ENCODE measurements around the gene DEFB127. TPM values are rescaled to one million over a fixed set of nuclear protein-coding genes. Genes with fewer than 3 reads are reported as not detected.
"Not testable (repeated sequence)": the region's sequence is repeated elsewhere in the genome, so short reads cannot be mapped to it uniquely, and the experiment has no call there.

DEFB127 gene
- total RNA-seq, 3 donors from 2014 or later, result not detected

GRCh38 chr20:189611-190010, 32.4 kb downstream of the DEFB127 start, which contains the start of gene DEFB128:
Gene DEFB128 (minus strand): TSS chr20:189711. CDS start chr20:189623, 88 bp downstream.
- no peaks in the 10 kb centered on the region for H3K4me1 ChIP-seq (ENCODE audit: low read depth)
- no peaks in the 10 kb centered on the region for H3K36me3 ChIP-seq (ENCODE audit: low read depth)
- ATAC-seq (no peak), DNase-seq (no peak)
- no peak within 1 kb of the TSS for H3K4me3 ChIP-seq
- intact Hi-C loops (cut with DNase I, micrococcal nuclease), result no loop called here
- no peak for TF ChIP-seq CTCF (IDR thresholded peaks at IDR 0.05)
- no peaks in the 10 kb centered on the region for H3K9me3 ChIP-seq

- H3K4me3 ChIP-seq, result no peak overlapping the region
- H3K4me1 ChIP-seq (ENCODE audit: low read depth), result no peaks in the 10 kb centered on the region
- no peak for TF ChIP-seq CTCF (IDR thresholded peaks at IDR 0.05)
- no peaks in the 10 kb centered on the region for H3K9me3 ChIP-seq
- DNase-seq (no peak), ATAC-seq (no peak)
- intact Hi-C loops (cut with DNase I, micrococcal nuclease), result no loop called here
- H3K36me3 ChIP-seq (ENCODE audit: low read depth), result no peaks in the 10 kb centered on the region
Measured at GRCh38 chr20:198225-198624, 41.0 kb downstream of the DEFB127 start.

GRCh38 chr20:199996-200395, 42.7 kb downstream of the DEFB127 start:
- Histone ChIP-seq H3K36me3 (ENCODE audit: low read depth) (no peaks in the 10 kb centered on the region), H3K4me1 (ENCODE audit: low read depth) (no peaks in the 10 kb centered on the region), H3K4me3 (no peak overlapping the region), H3K9me3 (no peaks in the 10 kb centered on the region)
- no peak for ATAC-seq
- intact Hi-C loops (cut with DNase I, micrococcal nuclease), result no loop called here
- no peak for TF ChIP-seq CTCF (IDR thresholded peaks at IDR 0.05)
- DNase-seq, result no peak

- H3K4me3 ChIP-seq; H3K9me3 ChIP-seq; H3K36me3 ChIP-seq (ENCODE audit: low read depth); H3K4me1 ChIP-seq (ENCODE audit: low read depth); DNase-seq; intact Hi-C loops (cut with DNase I, micrococcal nuclease); ATAC-seq: not testable (repeated sequence)
Measured at GRCh38 chr20:203630-204029, 46.4 kb downstream of the DEFB127 start.

Other genes starting within 250 kb of the DEFB127 start
- gene DEFB125, start 69.8 kb upstream of the DEFB127 start, total RNA-seq, result not detected
- gene DEFB126, start 14.9 kb upstream of the DEFB127 start, total RNA-seq, result not detected
- not detected for gene DEFB128, start 32.3 kb downstream of the DEFB127 start, total RNA-seq
- not detected for gene DEFB129, start 69.8 kb downstream of the DEFB127 start, total RNA-seq
- not detected for gene DEFB132, start 100.3 kb downstream of the DEFB127 start, total RNA-seq
- 10 to 100 TPM in 2 of 3 donors, 1 to 10 TPM in 1; 6.8 to 12.1 (median 11.3) TPM for gene C20orf96, start 133.3 kb downstream of the DEFB127 start, total RNA-seq
- gene ZCCHC3, start 140.1 kb downstream of the DEFB127 start, total RNA-seq, result 10 to 100 TPM; 12.0 to 18.7 (median 12.6) TPM
- 10 to 100 TPM in 1 of 3 donors, 1 to 10 TPM in 2; 3.9 to 24.0 (median 4.5) TPM for gene SOX12, start 168.1 kb downstream of the DEFB127 start, total RNA-seq
- 10 to 100 TPM in 2 of 3 donors, 1 to 10 TPM in 1; 8.7 to 21.1 (median 13.1) TPM for gene NRSN2, start 189.7 kb downstream of the DEFB127 start, total RNA-seq
- gene TRIB3, start 223.3 kb downstream of the DEFB127 start, total RNA-seq, result 1 to 10 TPM; 1.4 to 7.4 (median 3.4) TPM